Measurements from ENCODE around the gene PCDHB7.
"Not testable (repeated sequence)": the region's sequence is repeated elsewhere in the genome, so short reads cannot be mapped to it uniquely, and the experiment has no call there.

Gene PCDHB7

DNA sequence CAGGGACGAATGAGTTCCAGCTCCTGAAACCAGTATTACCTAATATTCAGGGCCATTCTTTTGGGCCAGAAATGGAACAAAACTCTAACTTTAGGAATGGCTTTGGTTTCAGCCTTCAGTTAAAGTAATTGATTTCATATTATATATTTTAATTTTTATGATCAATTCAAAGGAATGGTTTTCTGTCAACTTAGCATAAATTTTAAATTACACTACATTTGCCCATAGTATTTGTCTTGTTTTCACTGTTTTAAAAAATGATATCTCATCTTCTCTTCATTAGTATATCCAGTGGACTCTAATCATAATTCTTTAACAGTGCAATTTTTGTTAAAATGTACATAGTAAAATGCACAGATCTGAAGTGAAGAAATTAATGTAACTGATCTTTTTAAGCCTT, 7.9 kb downstream of the PCDHB7 start:
- Histone ChIP-seq H3K9ac (ENCODE audit: low read depth in 1 of 2, low read length in 2 of 2) (no peak overlapping the region), H3K27me3 (ENCODE audit: control insufficient read depth in 2 of 2, insufficient read depth in 2 of 2, low read length in 2 of 2) (no peaks in the 10 kb centered on the region), H3K36me3 (ENCODE audit: control insufficient read depth in 2 of 2, insufficient read depth in 2 of 2, low read length in 2 of 2) (no peaks in the 10 kb centered on the region), H3K4me1 (ENCODE audit: control insufficient read depth in 2 of 2, insufficient read depth in 2 of 2, low read length in 2 of 2) (no peaks in the 10 kb centered on the region), H3K4me3 (ENCODE audit: low read length in 2 of 2) (no peak overlapping the region), H3K27ac (ENCODE audit: low read depth in 2 of 2, low read length in 2 of 2) (no peak overlapping the region), H3K9me3 (ENCODE audit: control insufficient read depth in 2 of 2, low read length in 2 of 2) (peaks cover 3 to 18% of the 10 kb centered on the region in 2 donors)

- H3K36me3 ChIP-seq (ENCODE audit: control insufficient read depth in 2 of 2, insufficient read depth in 2 of 2, low read length in 2 of 2), result no peaks in the 10 kb centered on the region
- H3K4me1 ChIP-seq (ENCODE audit: control insufficient read depth in 2 of 2, insufficient read depth in 2 of 2, low read length in 2 of 2), result no peaks in the 10 kb centered on the region
- peak within 1 kb of the TSS; percentile 17 to 24 for H3K4me3 ChIP-seq (ENCODE audit: low read length in 2 of 2)
- H3K9ac ChIP-seq (ENCODE audit: low read depth in 1 of 2, low read length in 2 of 2), result no peak within 1 kb of the TSS
- no peaks in the 10 kb centered on the region for H3K27me3 ChIP-seq (ENCODE audit: control insufficient read depth in 2 of 2, insufficient read depth in 2 of 2, low read length in 2 of 2)
- H3K27ac ChIP-seq (ENCODE audit: low read depth in 2 of 2, low read length in 2 of 2), result no peak within 1 kb of the TSS
- H3K9me3 ChIP-seq (ENCODE audit: control insufficient read depth in 2 of 2, low read length in 2 of 2), result peaks cover 3 to 10% of the 10 kb centered on the region in 2 donors
These were observed 9.8 kb downstream of the PCDHB7 start, which contains the start of gene PCDHB16 for GRCh38 chr5:141182248-141182647. PCDHB16 (plus strand) TSS chr5:141182387; CDS start chr5:141182560, 173 bp downstream.

DNA sequence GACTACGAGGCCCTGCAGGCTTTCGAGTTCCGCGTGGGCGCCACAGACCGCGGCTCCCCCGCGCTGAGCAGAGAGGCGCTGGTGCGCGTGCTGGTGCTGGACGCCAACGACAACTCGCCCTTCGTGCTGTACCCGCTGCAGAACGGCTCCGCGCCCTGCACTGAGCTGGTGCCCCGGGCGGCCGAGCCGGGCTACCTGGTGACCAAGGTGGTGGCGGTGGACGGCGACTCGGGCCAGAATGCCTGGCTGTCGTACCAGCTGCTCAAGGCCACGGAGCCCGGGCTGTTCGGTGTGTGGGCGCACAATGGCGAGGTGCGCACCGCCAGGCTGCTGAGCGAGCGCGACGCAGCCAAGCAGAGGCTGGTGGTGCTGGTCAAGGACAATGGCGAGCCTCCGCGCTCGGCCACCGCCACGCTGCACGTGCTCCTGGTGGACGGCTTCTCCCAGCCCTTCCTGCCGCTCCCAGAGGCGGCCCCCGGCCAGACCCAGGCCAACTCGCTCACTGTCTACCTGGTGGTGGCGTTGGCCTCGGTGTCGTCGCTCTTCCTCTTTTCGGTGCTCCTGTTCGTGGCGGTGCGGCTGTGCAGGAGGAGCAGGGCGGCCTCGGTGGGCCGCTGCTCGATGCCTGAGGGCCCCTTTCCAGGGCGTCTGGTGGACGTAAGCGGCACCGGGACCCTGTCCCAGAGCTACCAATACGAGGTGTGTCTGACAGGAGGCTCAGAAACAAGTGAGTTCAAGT, 11.8 kb downstream of the PCDHB7 start:
- not testable (repeated sequence) for H3K4me1 ChIP-seq (ENCODE audit: control insufficient read depth in 2 of 2, insufficient read depth in 2 of 2, low read length in 2 of 2); H3K36me3 ChIP-seq (ENCODE audit: control insufficient read depth in 2 of 2, insufficient read depth in 2 of 2, low read length in 2 of 2); H3K27me3 ChIP-seq (ENCODE audit: control insufficient read depth in 2 of 2, insufficient read depth in 2 of 2, low read length in 2 of 2); H3K9ac ChIP-seq (ENCODE audit: low read depth in 1 of 2, low read length in 2 of 2); H3K4me3 ChIP-seq (ENCODE audit: low read length in 2 of 2); H3K9me3 ChIP-seq (ENCODE audit: control insufficient read depth in 2 of 2, low read length in 2 of 2); H3K27ac ChIP-seq (ENCODE audit: low read depth in 2 of 2, low read length in 2 of 2)

- H3K9me3 ChIP-seq (ENCODE audit: control insufficient read depth in 2 of 2, low read length in 2 of 2), result peaks cover 0 to 3% of the 10 kb centered on the region in 2 donors
- no peaks in the 10 kb centered on the region for H3K36me3 ChIP-seq (ENCODE audit: control insufficient read depth in 2 of 2, insufficient read depth in 2 of 2, low read length in 2 of 2)
- no peak within 1 kb of the TSS for H3K9ac ChIP-seq (ENCODE audit: low read depth in 1 of 2, low read length in 2 of 2)
- H3K27me3 ChIP-seq (ENCODE audit: control insufficient read depth in 2 of 2, insufficient read depth in 2 of 2, low read length in 2 of 2), result no peaks in the 10 kb centered on the region
- peak within 1 kb of the TSS in 1 of 2 donors; percentile 45 for H3K4me3 ChIP-seq (ENCODE audit: low read length in 2 of 2)
- no peaks in the 10 kb centered on the region for H3K4me1 ChIP-seq (ENCODE audit: control insufficient read depth in 2 of 2, insufficient read depth in 2 of 2, low read length in 2 of 2)
- no peak within 1 kb of the TSS for H3K27ac ChIP-seq (ENCODE audit: low read depth in 2 of 2, low read length in 2 of 2)
These were observed 14.6 kb downstream of the PCDHB7 start, which contains the start of gene PCDHB9 for GRCh38 chr5:141186897-141187512. PCDHB9 (plus strand) TSS chr5:141187161; CDS start chr5:141187319, 158 bp downstream.

- H3K36me3 ChIP-seq (ENCODE audit: control insufficient read depth in 2 of 2, insufficient read depth in 2 of 2, low read length in 2 of 2); H3K27me3 ChIP-seq (ENCODE audit: control insufficient read depth in 2 of 2, insufficient read depth in 2 of 2, low read length in 2 of 2); H3K4me3 ChIP-seq (ENCODE audit: low read length in 2 of 2); H3K9me3 ChIP-seq (ENCODE audit: control insufficient read depth in 2 of 2, low read length in 2 of 2); H3K9ac ChIP-seq (ENCODE audit: low read depth in 1 of 2, low read length in 2 of 2); H3K27ac ChIP-seq (ENCODE audit: low read depth in 2 of 2, low read length in 2 of 2); H3K4me1 ChIP-seq (ENCODE audit: control insufficient read depth in 2 of 2, insufficient read depth in 2 of 2, low read length in 2 of 2): not testable (repeated sequence)
These were observed 16.2 kb downstream of the PCDHB7 start for GRCh38 chr5:141188682-141189081.

- not testable (repeated sequence) for H3K36me3 ChIP-seq (ENCODE audit: control insufficient read depth in 2 of 2, insufficient read depth in 2 of 2, low read length in 2 of 2); H3K4me3 ChIP-seq (ENCODE audit: low read length in 2 of 2); H3K27me3 ChIP-seq (ENCODE audit: control insufficient read depth in 2 of 2, insufficient read depth in 2 of 2, low read length in 2 of 2); H3K9me3 ChIP-seq (ENCODE audit: control insufficient read depth in 2 of 2, low read length in 2 of 2); H3K9ac ChIP-seq (ENCODE audit: low read depth in 1 of 2, low read length in 2 of 2); H3K4me1 ChIP-seq (ENCODE audit: control insufficient read depth in 2 of 2, insufficient read depth in 2 of 2, low read length in 2 of 2); H3K27ac ChIP-seq (ENCODE audit: low read depth in 2 of 2, low read length in 2 of 2)
These were observed 16.7 kb downstream of the PCDHB7 start for GRCh38 chr5:141189131-141189530.

DNA sequence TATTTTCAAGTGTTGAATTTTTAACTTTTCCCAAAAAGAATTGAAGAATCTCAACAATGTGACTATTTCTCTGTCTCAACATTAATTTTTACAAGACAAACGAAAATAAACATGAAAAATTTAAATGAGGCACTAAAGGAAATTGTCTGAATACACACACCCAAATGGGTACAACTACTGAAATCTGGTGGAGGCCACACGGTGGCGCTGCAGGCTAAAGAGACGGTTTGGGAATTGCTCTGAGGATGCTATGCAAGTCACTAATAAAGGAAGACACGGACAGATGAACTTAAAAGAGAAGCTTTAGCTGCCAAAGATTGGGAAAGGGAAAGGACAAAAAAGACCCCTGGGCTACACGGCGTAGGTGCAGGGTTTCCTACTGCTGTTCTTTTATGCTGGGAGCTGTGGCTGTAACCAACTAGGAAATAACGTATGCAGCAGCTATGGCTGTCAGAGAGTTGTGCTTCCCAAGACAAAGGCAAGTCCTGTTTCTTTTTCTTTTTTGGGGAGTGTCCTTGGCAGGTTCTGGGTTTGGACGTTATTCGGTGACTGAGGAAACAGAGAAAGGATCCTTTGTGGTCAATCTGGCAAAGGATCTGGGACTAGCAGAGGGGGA, 19.8 kb downstream of the PCDHB7 start, which contains the start of gene PCDHB10:
TSS of gene PCDHB10 (plus strand) at position 244 of the 616 bp plus-strand sequence. CDS start at position 444, 200 bp downstream.
- Histone ChIP-seq H3K27ac (ENCODE audit: low read depth in 2 of 2, low read length in 2 of 2) (no peak within 1 kb of the TSS), H3K27me3 (ENCODE audit: control insufficient read depth in 2 of 2, insufficient read depth in 2 of 2, low read length in 2 of 2) (no peaks in the 10 kb centered on the region), H3K36me3 (ENCODE audit: control insufficient read depth in 2 of 2, insufficient read depth in 2 of 2, low read length in 2 of 2) (no peaks in the 10 kb centered on the region), H3K9ac (ENCODE audit: low read depth in 1 of 2, low read length in 2 of 2) (no peak within 1 kb of the TSS), H3K4me1 (ENCODE audit: control insufficient read depth in 2 of 2, insufficient read depth in 2 of 2, low read length in 2 of 2) (no peaks in the 10 kb centered on the region), H3K9me3 (ENCODE audit: control insufficient read depth in 2 of 2, low read length in 2 of 2) (peaks cover 2 to 6% of the 10 kb centered on the region in 2 donors), H3K4me3 (ENCODE audit: low read length in 2 of 2) (peak within 1 kb of the TSS in 1 of 2 donors; percentile 44)

- H3K9me3 ChIP-seq (ENCODE audit: control insufficient read depth in 2 of 2, low read length in 2 of 2); H3K4me1 ChIP-seq (ENCODE audit: control insufficient read depth in 2 of 2, insufficient read depth in 2 of 2, low read length in 2 of 2); H3K27me3 ChIP-seq (ENCODE audit: control insufficient read depth in 2 of 2, insufficient read depth in 2 of 2, low read length in 2 of 2): not testable (repeated sequence)
These were observed 21.9 kb downstream of the PCDHB7 start for GRCh38 chr5:141194332-141194731.

GRCh38 chr5:141196363-141196762, 23.9 kb downstream of the PCDHB7 start:
- Histone ChIP-seq H3K4me1 (ENCODE audit: control insufficient read depth in 2 of 2, insufficient read depth in 2 of 2, low read length in 2 of 2) (no peaks in the 10 kb centered on the region), H3K9ac (ENCODE audit: low read depth in 1 of 2, low read length in 2 of 2) (no peak overlapping the region), H3K9me3 (ENCODE audit: control insufficient read depth in 2 of 2, low read length in 2 of 2) (peaks cover 6 to 9% of the 10 kb centered on the region in 2 donors), H3K36me3 (ENCODE audit: control insufficient read depth in 2 of 2, insufficient read depth in 2 of 2, low read length in 2 of 2) (no peaks in the 10 kb centered on the region), H3K27ac (ENCODE audit: low read depth in 2 of 2, low read length in 2 of 2) (no peak overlapping the region), H3K4me3 (ENCODE audit: low read length in 2 of 2) (no peak overlapping the region), H3K27me3 (ENCODE audit: control insufficient read depth in 2 of 2, insufficient read depth in 2 of 2, low read length in 2 of 2) (no peaks in the 10 kb centered on the region)

More at GRCh38 chr5:141194332-141194731, 21.9 kb downstream of the PCDHB7 start:
- H3K9ac ChIP-seq (ENCODE audit: low read depth in 1 of 2, low read length in 2 of 2); H3K27ac ChIP-seq (ENCODE audit: low read depth in 2 of 2, low read length in 2 of 2); H3K4me3 ChIP-seq (ENCODE audit: low read length in 2 of 2); H3K36me3 ChIP-seq (ENCODE audit: control insufficient read depth in 2 of 2, insufficient read depth in 2 of 2, low read length in 2 of 2): not testable (repeated sequence)
